ENCODE measurements around the gene RPS6KA6.

RPS6KA6 gene

GRCh38 chrX:84187533-84188319, at the start of gene RPS6KA6:
Gene RPS6KA6 (minus strand): TSS chrX:84188199. CDS start chrX:84187899, 300 bp downstream.
- peak; percentile 4 for DNase-seq
- ATAC-seq = no peak

GRCh38 chrX:84224741-84225140, 36.7 kb upstream of the RPS6KA6 start:
- no peak for DNase-seq

GRCh38 chrX:84223261-84223660, 35.3 kb upstream of the RPS6KA6 start:
- DNase-seq = no peak
- no peak for ATAC-seq

More at GRCh38 chrX:84224741-84225140, 36.7 kb upstream of the RPS6KA6 start:
- ATAC-seq = no peak

GRCh38 chrX:84221181-84221580, 33.2 kb upstream of the RPS6KA6 start:
- no peak for DNase-seq
- ATAC-seq = no peak

- DNase-seq (no peak), ATAC-seq (no peak)
Observed at GRCh38 chrX:84219551-84219950, 31.6 kb upstream of the RPS6KA6 start.

GRCh38 chrX:84218726-84219125, 30.7 kb upstream of the RPS6KA6 start:
- ATAC-seq = no peak

GRCh38 chrX:84216881-84217280, 28.9 kb upstream of the RPS6KA6 start:
- no peak for ATAC-seq
- DNase-seq = no peak

More at GRCh38 chrX:84218726-84219125, 30.7 kb upstream of the RPS6KA6 start:
- no peak for DNase-seq

GRCh38 chrX:84216406-84216805, 28.4 kb upstream of the RPS6KA6 start:
- no peak for DNase-seq
- no peak for ATAC-seq

- ATAC-seq = no peak
- DNase-seq = no peak
Observed at GRCh38 chrX:84205276-84205675, 17.3 kb upstream of the RPS6KA6 start.

- no peak for ATAC-seq
- DNase-seq = no peak
Observed at GRCh38 chrX:84199688-84200087, 11.7 kb upstream of the RPS6KA6 start.

- ATAC-seq = no peak
- no peak for DNase-seq
Observed at GRCh38 chrX:84197550-84197949, 9.6 kb upstream of the RPS6KA6 start.

GRCh38 chrX:84192006-84192405, 4.0 kb upstream of the RPS6KA6 start:
- DNase-seq (no peak), ATAC-seq (no peak)

- ATAC-seq (no peak), DNase-seq (no peak)
Observed at GRCh38 chrX:84189125-84189524, 1.1 kb upstream of the RPS6KA6 start.

- no peak for ATAC-seq
- no peak for DNase-seq
Observed at GRCh38 chrX:84188320-84188834, 378 bp upstream of the RPS6KA6 start.

GRCh38 chrX:84186603-84187532, 1.1 kb downstream of the RPS6KA6 start:
- ATAC-seq (no peak), DNase-seq (no peak)

- DNase-seq = no peak
- ATAC-seq = no peak
Observed at GRCh38 chrX:84182516-84182915, 5.5 kb downstream of the RPS6KA6 start.

- no peak for DNase-seq
- ATAC-seq = no peak
Observed at GRCh38 chrX:84175958-84176357, 12.0 kb downstream of the RPS6KA6 start.

- DNase-seq (no peak), ATAC-seq (no peak)
Observed at GRCh38 chrX:84175274-84175673, 12.7 kb downstream of the RPS6KA6 start.

- no peak for ATAC-seq
Observed at GRCh38 chrX:84174348-84174747, 13.7 kb downstream of the RPS6KA6 start.

GRCh38 chrX:84170931-84171330, 17.1 kb downstream of the RPS6KA6 start:
- DNase-seq = no peak
- no peak for ATAC-seq

More at GRCh38 chrX:84174348-84174747, 13.7 kb downstream of the RPS6KA6 start:
- no peak for DNase-seq

- no peak for DNase-seq
- ATAC-seq = no peak
Observed at GRCh38 chrX:84168574-84168973, 19.4 kb downstream of the RPS6KA6 start.

- DNase-seq (no peak), ATAC-seq (no peak)
Observed at GRCh38 chrX:84168095-84168494, 19.9 kb downstream of the RPS6KA6 start.

- ATAC-seq = no peak
- DNase-seq = no peak
Observed at GRCh38 chrX:84165711-84166110, 22.3 kb downstream of the RPS6KA6 start.
